WTC11 (cell line): ENCODE results near the gene ATG9B. TPM values are rescaled to one million over a fixed set of nuclear protein-coding genes. Genes with fewer than 3 reads are reported as not detected.

Source experiments
- CBFB ChIP-seq: sonication (generic); formaldehyde crosslinking; IDR thresholded peaks from 2 replicates; pipeline ENCODE4 v1.8.1; 2022; ENCODE audit warnings: mild to moderate bottlenecking, low read depth, missing genetic modification reagents
- CREB1 ChIP-seq: sonication (generic); formaldehyde crosslinking; IDR thresholded peaks from 2 replicates; pipeline ENCODE4 v1.8.0; 2023; ENCODE audit warnings: mild to moderate bottlenecking, missing genetic modification reagents
- GTF2I ChIP-seq: fragments of 250-450 bp; sonication (Bioruptor Pico); conservative IDR thresholded peaks from 2 replicates; pipeline ENCODE4 v1.4.0; 2021; ENCODE audit warnings: mild to moderate bottlenecking
- MYBL2 ChIP-seq: sonication (generic); formaldehyde crosslinking; IDR thresholded peaks from 2 replicates; pipeline ENCODE4 v1.8.1; 2023; ENCODE audit warnings: mild to moderate bottlenecking, moderate library complexity, missing genetic modification reagents
- NR1H2 ChIP-seq: sonication (generic); formaldehyde crosslinking; IDR thresholded peaks from 2 replicates; pipeline ENCODE4 v1.9.0; 2021; ENCODE audit warnings: mild to moderate bottlenecking, moderate library complexity, missing genetic modification reagents
- RELA ChIP-seq: sonication (generic); formaldehyde crosslinking; IDR thresholded peaks from 2 replicates; pipeline ENCODE4 v1.8.1; 2022; ENCODE audit warnings: missing genetic modification reagents, mild to moderate bottlenecking, borderline replicate concordance
- RORB ChIP-seq: fragments of 250-450 bp; sonication (Bioruptor Pico); IDR thresholded peaks from 2 replicates; pipeline ENCODE4 v1.9.0; 2021; ENCODE audit warnings: mild to moderate bottlenecking
- TCF7 ChIP-seq: sonication (generic); formaldehyde crosslinking; IDR thresholded peaks from 2 replicates; pipeline ENCODE4 v1.8.0; 2022; ENCODE audit warnings: mild to moderate bottlenecking, low read depth, missing genetic modification reagents, moderate library complexity
- ZNF121 ChIP-seq: sonication (generic); formaldehyde crosslinking; IDR thresholded peaks from 2 replicates; pipeline ENCODE4 v1.8.0; 2023; ENCODE audit warnings: missing genetic modification reagents
- ZNF317 ChIP-seq: sonication (generic); formaldehyde crosslinking; IDR thresholded peaks from 2 replicates; pipeline ENCODE4 v1.8.1; 2023; ENCODE audit warnings: low read depth, mild to moderate bottlenecking, moderate library complexity, missing genetic modification reagents, borderline replicate concordance
- ZNF423 ChIP-seq: fragments of 250-450 bp; sonication (Bioruptor Pico); IDR thresholded peaks from 2 replicates; pipeline ENCODE4 v2.1.2; 2022; ENCODE audit warnings: mild to moderate bottlenecking, moderate library complexity
- total RNA-seq: library from RNA; stranded (reverse); gene quantifications from 3 replicates; pipeline ENCODE4 v1.2.3, GENCODE V29; 2021
- TF ChIP-seq, protein P1 (sequence below): sonication (generic); formaldehyde crosslinking; IDR thresholded peaks from 2 replicates; pipeline ENCODE4 v1.8.0; 2023; ENCODE audit warnings: missing genetic modification reagents, mild to moderate bottlenecking, borderline replicate concordance
- TF ChIP-seq, protein P2 (sequence below): sonication (generic); formaldehyde crosslinking; IDR thresholded peaks from 2 replicates; pipeline ENCODE4 v1.8.1; 2022; ENCODE audit warnings: low read depth, missing genetic modification reagents, borderline replicate concordance
- TF ChIP-seq, protein P3 (sequence below): sonication (generic); formaldehyde crosslinking; IDR thresholded peaks from 2 replicates; pipeline ENCODE4 v1.8.1; 2022; ENCODE audit warnings: mild to moderate bottlenecking, moderate library complexity, missing genetic modification reagents
- TF ChIP-seq, protein P4 (sequence below): fragments of 250-450 bp; sonication (Bioruptor Pico); IDR thresholded peaks from 2 replicates; pipeline ENCODE4 v1.8.0; 2021; ENCODE audit warnings: mild to moderate bottlenecking
- TF ChIP-seq, protein P5 (sequence below): sonication (generic); formaldehyde crosslinking; IDR thresholded peaks from 2 replicates; pipeline ENCODE4 v1.8.0; 2022; ENCODE audit warnings: missing genetic modification reagents
- TF ChIP-seq, protein P6 (sequence below): sonication (generic); formaldehyde crosslinking; IDR thresholded peaks from 2 replicates; pipeline ENCODE4 v1.8.1; 2023; ENCODE audit warnings: mild to moderate bottlenecking, missing genetic modification reagents
- TF ChIP-seq, protein P7 (sequence below): sonication (generic); formaldehyde crosslinking; IDR thresholded peaks from 2 replicates; pipeline ENCODE4 v1.8.0; 2022; ENCODE audit warnings: mild to moderate bottlenecking, missing genetic modification reagents
- TF ChIP-seq, protein P8 (sequence below): sonication (generic); formaldehyde crosslinking; IDR thresholded peaks from 2 replicates; pipeline ENCODE4 v1.8.0; 2023; ENCODE audit warnings: missing genetic modification reagents
- TF ChIP-seq, protein P9 (sequence below): sonication (generic); formaldehyde crosslinking; IDR thresholded peaks from 2 replicates; pipeline ENCODE4 v1.8.1; 2023; ENCODE audit warnings: mild to moderate bottlenecking, moderate library complexity, missing genetic modification reagents

Gene ATG9B
- total RNA-seq, 1 experiment from 2014 or later, result 2.4 TPM

DNA sequence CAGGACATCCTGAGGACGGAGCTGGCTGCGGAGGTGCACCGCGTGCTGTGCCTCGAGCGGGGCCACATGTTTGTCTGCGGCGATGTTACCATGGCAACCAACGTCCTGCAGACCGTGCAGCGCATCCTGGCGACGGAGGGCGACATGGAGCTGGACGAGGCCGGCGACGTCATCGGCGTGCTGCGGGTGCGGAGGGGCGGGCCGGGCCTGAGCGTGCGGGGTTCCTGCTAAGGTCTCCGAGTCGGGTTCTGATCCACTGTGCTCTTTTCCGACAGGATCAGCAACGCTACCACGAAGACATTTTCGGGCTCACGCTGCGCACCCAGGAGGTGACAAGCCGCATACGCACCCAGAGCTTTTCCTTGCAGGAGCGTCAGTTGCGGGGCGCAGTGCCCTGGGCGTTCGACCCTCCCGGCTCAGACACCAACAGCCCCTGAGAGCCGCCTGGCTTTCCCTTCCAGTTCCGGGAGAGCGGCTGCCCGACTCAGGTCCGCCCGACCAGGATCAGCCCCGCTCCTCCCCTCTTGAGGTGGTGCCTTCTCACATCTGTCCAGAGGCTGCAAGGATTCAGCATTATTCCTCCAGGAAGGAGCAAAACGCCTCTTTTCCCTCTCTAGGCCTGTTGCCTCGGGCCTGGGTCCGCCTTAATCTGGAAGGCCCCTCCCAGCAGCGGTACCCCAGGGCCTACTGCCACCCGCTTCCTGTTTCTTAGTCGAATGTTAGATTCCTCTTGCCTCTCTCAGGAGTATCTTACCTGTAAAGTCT is 10.4 kb downstream of the ATG9B start (continued):
- TF ChIP-seq, protein P1, sequence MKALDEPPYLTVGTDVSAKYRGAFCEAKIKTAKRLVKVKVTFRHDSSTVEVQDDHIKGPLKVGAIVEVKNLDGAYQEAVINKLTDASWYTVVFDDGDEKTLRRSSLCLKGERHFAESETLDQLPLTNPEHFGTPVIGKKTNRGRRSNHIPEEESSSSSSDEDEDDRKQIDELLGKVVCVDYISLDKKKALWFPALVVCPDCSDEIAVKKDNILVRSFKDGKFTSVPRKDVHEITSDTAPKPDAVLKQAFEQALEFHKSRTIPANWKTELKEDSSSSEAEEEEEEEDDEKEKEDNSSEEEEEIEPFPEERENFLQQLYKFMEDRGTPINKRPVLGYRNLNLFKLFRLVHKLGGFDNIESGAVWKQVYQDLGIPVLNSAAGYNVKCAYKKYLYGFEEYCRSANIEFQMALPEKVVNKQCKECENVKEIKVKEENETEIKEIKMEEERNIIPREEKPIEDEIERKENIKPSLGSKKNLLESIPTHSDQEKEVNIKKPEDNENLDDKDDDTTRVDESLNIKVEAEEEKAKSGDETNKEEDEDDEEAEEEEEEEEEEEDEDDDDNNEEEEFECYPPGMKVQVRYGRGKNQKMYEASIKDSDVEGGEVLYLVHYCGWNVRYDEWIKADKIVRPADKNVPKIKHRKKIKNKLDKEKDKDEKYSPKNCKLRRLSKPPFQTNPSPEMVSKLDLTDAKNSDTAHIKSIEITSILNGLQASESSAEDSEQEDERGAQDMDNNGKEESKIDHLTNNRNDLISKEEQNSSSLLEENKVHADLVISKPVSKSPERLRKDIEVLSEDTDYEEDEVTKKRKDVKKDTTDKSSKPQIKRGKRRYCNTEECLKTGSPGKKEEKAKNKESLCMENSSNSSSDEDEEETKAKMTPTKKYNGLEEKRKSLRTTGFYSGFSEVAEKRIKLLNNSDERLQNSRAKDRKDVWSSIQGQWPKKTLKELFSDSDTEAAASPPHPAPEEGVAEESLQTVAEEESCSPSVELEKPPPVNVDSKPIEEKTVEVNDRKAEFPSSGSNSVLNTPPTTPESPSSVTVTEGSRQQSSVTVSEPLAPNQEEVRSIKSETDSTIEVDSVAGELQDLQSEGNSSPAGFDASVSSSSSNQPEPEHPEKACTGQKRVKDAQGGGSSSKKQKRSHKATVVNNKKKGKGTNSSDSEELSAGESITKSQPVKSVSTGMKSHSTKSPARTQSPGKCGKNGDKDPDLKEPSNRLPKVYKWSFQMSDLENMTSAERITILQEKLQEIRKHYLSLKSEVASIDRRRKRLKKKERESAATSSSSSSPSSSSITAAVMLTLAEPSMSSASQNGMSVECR (CRISPR knock-in tag), result peak; percentile 94
- TF ChIP-seq, protein P2, sequence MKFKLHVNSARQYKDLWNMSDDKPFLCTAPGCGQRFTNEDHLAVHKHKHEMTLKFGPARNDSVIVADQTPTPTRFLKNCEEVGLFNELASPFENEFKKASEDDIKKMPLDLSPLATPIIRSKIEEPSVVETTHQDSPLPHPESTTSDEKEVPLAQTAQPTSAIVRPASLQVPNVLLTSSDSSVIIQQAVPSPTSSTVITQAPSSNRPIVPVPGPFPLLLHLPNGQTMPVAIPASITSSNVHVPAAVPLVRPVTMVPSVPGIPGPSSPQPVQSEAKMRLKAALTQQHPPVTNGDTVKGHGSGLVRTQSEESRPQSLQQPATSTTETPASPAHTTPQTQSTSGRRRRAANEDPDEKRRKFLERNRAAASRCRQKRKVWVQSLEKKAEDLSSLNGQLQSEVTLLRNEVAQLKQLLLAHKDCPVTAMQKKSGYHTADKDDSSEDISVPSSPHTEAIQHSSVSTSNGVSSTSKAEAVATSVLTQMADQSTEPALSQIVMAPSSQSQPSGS (CRISPR knock-in tag), result 0 out of 2 replicates have a peak, but pooled peaks have one; percentile 45
- TF ChIP-seq, protein P3, sequence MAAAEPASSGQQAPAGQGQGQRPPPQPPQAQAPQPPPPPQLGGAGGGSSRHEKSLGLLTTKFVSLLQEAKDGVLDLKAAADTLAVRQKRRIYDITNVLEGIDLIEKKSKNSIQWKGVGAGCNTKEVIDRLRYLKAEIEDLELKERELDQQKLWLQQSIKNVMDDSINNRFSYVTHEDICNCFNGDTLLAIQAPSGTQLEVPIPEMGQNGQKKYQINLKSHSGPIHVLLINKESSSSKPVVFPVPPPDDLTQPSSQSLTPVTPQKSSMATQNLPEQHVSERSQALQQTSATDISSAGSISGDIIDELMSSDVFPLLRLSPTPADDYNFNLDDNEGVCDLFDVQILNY (CRISPR knock-in tag), result peak; percentile 67; the same call in 1 of the 2 replicates
- TF ChIP-seq CBFB (CRISPR knock-in tag) (no peak), RELA (CRISPR knock-in tag) (no peak), ZNF121 (CRISPR knock-in tag) (peak; percentile 5; the same call in 1 of the 2 replicates), ZNF317 (no peak), MYBL2 (CRISPR knock-in tag) (peak; percentile 86), ZNF423 (CRISPR knock-in tag) (no peak), RORB (CRISPR knock-in tag) (no peak), CREB1 (peak; percentile 78; the same call in 1 of the 2 replicates), TCF7 (CRISPR knock-in tag) (no peak), GTF2I (CRISPR knock-in tag) (no peak), NR1H2 (CRISPR knock-in tag) (no peak)
- TF ChIP-seq, protein P4, sequence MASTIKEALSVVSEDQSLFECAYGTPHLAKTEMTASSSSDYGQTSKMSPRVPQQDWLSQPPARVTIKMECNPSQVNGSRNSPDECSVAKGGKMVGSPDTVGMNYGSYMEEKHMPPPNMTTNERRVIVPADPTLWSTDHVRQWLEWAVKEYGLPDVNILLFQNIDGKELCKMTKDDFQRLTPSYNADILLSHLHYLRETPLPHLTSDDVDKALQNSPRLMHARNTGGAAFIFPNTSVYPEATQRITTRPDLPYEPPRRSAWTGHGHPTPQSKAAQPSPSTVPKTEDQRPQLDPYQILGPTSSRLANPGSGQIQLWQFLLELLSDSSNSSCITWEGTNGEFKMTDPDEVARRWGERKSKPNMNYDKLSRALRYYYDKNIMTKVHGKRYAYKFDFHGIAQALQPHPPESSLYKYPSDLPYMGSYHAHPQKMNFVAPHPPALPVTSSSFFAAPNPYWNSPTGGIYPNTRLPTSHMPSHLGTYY (CRISPR knock-in tag), result no peak
- TF ChIP-seq, protein P5, sequence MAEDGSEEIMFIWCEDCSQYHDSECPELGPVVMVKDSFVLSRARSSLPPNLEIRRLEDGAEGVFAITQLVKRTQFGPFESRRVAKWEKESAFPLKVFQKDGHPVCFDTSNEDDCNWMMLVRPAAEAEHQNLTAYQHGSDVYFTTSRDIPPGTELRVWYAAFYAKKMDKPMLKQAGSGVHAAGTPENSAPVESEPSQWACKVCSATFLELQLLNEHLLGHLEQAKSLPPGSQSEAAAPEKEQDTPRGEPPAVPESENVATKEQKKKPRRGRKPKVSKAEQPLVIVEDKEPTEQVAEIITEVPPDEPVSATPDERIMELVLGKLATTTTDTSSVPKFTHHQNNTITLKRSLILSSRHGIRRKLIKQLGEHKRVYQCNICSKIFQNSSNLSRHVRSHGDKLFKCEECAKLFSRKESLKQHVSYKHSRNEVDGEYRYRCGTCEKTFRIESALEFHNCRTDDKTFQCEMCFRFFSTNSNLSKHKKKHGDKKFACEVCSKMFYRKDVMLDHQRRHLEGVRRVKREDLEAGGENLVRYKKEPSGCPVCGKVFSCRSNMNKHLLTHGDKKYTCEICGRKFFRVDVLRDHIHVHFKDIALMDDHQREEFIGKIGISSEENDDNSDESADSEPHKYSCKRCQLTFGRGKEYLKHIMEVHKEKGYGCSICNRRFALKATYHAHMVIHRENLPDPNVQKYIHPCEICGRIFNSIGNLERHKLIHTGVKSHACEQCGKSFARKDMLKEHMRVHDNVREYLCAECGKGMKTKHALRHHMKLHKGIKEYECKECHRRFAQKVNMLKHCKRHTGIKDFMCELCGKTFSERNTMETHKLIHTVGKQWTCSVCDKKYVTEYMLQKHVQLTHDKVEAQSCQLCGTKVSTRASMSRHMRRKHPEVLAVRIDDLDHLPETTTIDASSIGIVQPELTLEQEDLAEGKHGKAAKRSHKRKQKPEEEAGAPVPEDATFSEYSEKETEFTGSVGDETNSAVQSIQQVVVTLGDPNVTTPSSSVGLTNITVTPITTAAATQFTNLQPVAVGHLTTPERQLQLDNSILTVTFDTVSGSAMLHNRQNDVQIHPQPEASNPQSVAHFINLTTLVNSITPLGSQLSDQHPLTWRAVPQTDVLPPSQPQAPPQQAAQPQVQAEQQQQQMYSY, result peak; percentile 50
- TF ChIP-seq, protein P6, sequence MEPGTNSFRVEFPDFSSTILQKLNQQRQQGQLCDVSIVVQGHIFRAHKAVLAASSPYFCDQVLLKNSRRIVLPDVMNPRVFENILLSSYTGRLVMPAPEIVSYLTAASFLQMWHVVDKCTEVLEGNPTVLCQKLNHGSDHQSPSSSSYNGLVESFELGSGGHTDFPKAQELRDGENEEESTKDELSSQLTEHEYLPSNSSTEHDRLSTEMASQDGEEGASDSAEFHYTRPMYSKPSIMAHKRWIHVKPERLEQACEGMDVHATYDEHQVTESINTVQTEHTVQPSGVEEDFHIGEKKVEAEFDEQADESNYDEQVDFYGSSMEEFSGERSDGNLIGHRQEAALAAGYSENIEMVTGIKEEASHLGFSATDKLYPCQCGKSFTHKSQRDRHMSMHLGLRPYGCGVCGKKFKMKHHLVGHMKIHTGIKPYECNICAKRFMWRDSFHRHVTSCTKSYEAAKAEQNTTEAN (CRISPR knock-in tag), result no peak
- TF ChIP-seq, protein P7, sequence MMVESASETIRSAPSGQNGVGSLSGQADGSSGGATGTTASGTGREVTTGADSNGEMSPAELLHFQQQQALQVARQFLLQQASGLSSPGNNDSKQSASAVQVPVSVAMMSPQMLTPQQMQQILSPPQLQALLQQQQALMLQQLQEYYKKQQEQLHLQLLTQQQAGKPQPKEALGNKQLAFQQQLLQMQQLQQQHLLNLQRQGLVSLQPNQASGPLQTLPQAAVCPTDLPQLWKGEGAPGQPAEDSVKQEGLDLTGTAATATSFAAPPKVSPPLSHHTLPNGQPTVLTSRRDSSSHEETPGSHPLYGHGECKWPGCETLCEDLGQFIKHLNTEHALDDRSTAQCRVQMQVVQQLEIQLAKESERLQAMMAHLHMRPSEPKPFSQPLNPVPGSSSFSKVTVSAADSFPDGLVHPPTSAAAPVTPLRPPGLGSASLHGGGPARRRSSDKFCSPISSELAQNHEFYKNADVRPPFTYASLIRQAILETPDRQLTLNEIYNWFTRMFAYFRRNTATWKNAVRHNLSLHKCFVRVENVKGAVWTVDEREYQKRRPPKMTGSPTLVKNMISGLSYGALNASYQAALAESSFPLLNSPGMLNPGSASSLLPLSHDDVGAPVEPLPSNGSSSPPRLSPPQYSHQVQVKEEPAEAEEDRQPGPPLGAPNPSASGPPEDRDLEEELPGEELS (CRISPR knock-in tag), result peak; percentile 98
- TF ChIP-seq, protein P8, sequence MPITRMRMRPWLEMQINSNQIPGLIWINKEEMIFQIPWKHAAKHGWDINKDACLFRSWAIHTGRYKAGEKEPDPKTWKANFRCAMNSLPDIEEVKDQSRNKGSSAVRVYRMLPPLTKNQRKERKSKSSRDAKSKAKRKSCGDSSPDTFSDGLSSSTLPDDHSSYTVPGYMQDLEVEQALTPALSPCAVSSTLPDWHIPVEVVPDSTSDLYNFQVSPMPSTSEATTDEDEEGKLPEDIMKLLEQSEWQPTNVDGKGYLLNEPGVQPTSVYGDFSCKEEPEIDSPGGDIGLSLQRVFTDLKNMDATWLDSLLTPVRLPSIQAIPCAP (CRISPR knock-in tag), result peak; percentile 89
- TF ChIP-seq, protein P9, sequence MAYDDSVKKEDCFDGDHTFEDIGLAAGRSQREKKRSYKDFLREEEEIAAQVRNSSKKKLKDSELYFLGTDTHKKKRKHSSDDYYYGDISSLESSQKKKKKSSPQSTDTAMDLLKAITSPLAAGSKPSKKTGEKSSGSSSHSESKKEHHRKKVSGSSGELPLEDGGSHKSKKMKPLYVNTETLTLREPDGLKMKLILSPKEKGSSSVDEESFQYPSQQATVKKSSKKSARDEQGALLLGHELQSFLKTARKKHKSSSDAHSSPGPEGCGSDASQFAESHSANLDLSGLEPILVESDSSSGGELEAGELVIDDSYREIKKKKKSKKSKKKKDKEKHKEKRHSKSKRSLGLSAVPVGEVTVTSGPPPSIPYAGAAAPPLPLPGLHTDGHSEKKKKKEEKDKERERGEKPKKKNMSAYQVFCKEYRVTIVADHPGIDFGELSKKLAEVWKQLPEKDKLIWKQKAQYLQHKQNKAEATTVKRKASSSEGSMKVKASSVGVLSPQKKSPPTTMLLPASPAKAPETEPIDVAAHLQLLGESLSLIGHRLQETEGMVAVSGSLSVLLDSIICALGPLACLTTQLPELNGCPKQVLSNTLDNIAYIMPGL (CRISPR knock-in tag), result no peak; the same call in 1 of the 2 replicates
